IPS DF 4.7 (cell line): ENCODE results near the gene GASK1A.

Experiments
- DNase-seq: peaks from one replicate; pipeline ENCODE4 v3.0.0-alpha.2; 2013; ENCODE audit warnings: low spot score; ENCODE audit errors: extremely low read depth

GASK1A gene

GRCh38 chr3:43013256-43013655 lies 34.1 kb downstream of the GASK1A start:
- no peak for DNase-seq

GRCh38 chr3:43013743-43014155 lies 34.6 kb downstream of the GASK1A start:
- no peak for DNase-seq

- DNase-seq, result no peak
These were observed 35.1 kb downstream of the GASK1A start for GRCh38 chr3:43014241-43014640.

- DNase-seq, result no peak
These were observed 35.8 kb downstream of the GASK1A start for GRCh38 chr3:43014956-43015355.

GRCh38 chr3:43015572-43015971 lies 36.5 kb downstream of the GASK1A start:
- no peak for DNase-seq

GRCh38 chr3:43015991-43016865 lies 37.1 kb downstream of the GASK1A start:
- no peak for DNase-seq

GRCh38 chr3:43017004-43017403 lies 37.9 kb downstream of the GASK1A start:
- DNase-seq, result no peak

GRCh38 chr3:43017593-43018195 lies 38.6 kb downstream of the GASK1A start:
- no peak for DNase-seq

- no peak for DNase-seq
These were observed 39.1 kb downstream of the GASK1A start for GRCh38 chr3:43018246-43018645.

GRCh38 chr3:43019006-43019809 lies 40.1 kb downstream of the GASK1A start:
- DNase-seq, result no peak

- no peak for DNase-seq
These were observed 40.7 kb downstream of the GASK1A start for GRCh38 chr3:43019826-43020225.

- DNase-seq, result no peak
These were observed 42.1 kb downstream of the GASK1A start for GRCh38 chr3:43021186-43021585.

- DNase-seq, result no peak
These were observed 43.0 kb downstream of the GASK1A start for GRCh38 chr3:43022121-43022520.

- no peak for DNase-seq
These were observed 44.0 kb downstream of the GASK1A start for GRCh38 chr3:43023066-43023465.

- DNase-seq, result no peak
These were observed 44.6 kb downstream of the GASK1A start for GRCh38 chr3:43023746-43024145.

- no peak for DNase-seq
These were observed 45.2 kb downstream of the GASK1A start for GRCh38 chr3:43024181-43024885.

- no peak for DNase-seq
These were observed 46.3 kb downstream of the GASK1A start for GRCh38 chr3:43025423-43025822.

- no peak for DNase-seq
These were observed 48.9 kb downstream of the GASK1A start for GRCh38 chr3:43028001-43028400.

GRCh38 chr3:43028678-43029490 lies 49.8 kb downstream of the GASK1A start:
- DNase-seq, result no peak

GRCh38 chr3:43030162-43030935 lies 51.2 kb downstream of the GASK1A start:
- DNase-seq, result no peak
